Caco-2 (cell line): ENCODE data around the gene ZBED5. TPM values are rescaled to one million over a fixed set of nuclear protein-coding genes. Genes with fewer than 3 reads are reported as not detected.

Experiments
- BruUV-seq: library from RNA; stranded (reverse); fragments of 400-500 nt; replicated peaks from 2 replicates; lab custom pipeline; 2021; lab: Mats Ljungman, UMichigan
- CTCF ChIA-PET: fragments of 300-600 bp; sonication (Branson Sonifier 250); formaldehyde crosslinking; loops from one replicate; lab custom pipeline; 2022; ENCODE audit warnings: antibody characterized with exemption; lab: Charles Lee
- POLR2A ChIA-PET: fragments of 300-600 bp; sonication (Branson Sonifier 250); formaldehyde crosslinking; loops from one replicate; lab custom pipeline; 2022; ENCODE audit warnings: antibody characterized with exemption; lab: Charles Lee
- DNase-seq, 2 experiments: peaks; one replicate each; pipeline versions ENCODE4 v3.0.0 to v3.0.0-alpha.2; 2020 to 2022
- H3K27me3 ChIP-seq: replicated peaks from 2 replicates; pipeline ENCODE4 v1.6.0; 2011; ENCODE audit warnings: low read length; ENCODE audit not compliant: control insufficient read depth, insufficient read depth
- H3K36me3 ChIP-seq: 2 replicates; pipeline ENCODE4 v1.5.1; 2011; ENCODE audit warnings: low read length; ENCODE audit not compliant: control insufficient read depth, insufficient read depth
- H3K4me1 ChIP-seq: fragments of 250-450 bp; sonication (Bioruptor Pico); 2 replicates; pipeline ENCODE4 v1.5.1; 2020; ENCODE audit warnings: mild to moderate bottlenecking
- H3K4me3 ChIP-seq: 2 replicates; pipeline ENCODE4 v1.5.1; 2011; ENCODE audit warnings: low read depth, mild to moderate bottlenecking, control low read depth, low read length
- H3K9me3 ChIP-seq: fragments of 250-450 bp; sonication (Bioruptor Pico); 2 replicates; pipeline ENCODE4 v1.5.1; 2020; ENCODE audit warnings: mild to moderate bottlenecking, moderate library complexity
- H3K27ac Mint-ChIP-seq: one replicate; pipeline ENCODE4 v1.8.0; 2022; ENCODE audit warnings: mixed read lengths; ENCODE audit not compliant: unreplicated experiment
- H3K27me3 Mint-ChIP-seq: one replicate; pipeline ENCODE4 v1.8.0; 2022; ENCODE audit warnings: mixed read lengths; ENCODE audit not compliant: insufficient read depth, unreplicated experiment
- H3K36me3 Mint-ChIP-seq: one replicate; pipeline ENCODE4 v1.8.0; 2022; ENCODE audit warnings: mild to moderate bottlenecking, mixed read lengths; ENCODE audit not compliant: insufficient read depth, unreplicated experiment
- H3K4me1 Mint-ChIP-seq: one replicate; pipeline ENCODE4 v1.8.0; 2022; ENCODE audit warnings: low read depth, mixed read lengths; ENCODE audit not compliant: unreplicated experiment
- H3K4me3 Mint-ChIP-seq: one replicate; pipeline ENCODE4 v1.8.0; 2022; ENCODE audit warnings: mild to moderate bottlenecking, moderate library complexity, mixed read lengths; ENCODE audit not compliant: unreplicated experiment
- H3K9me3 Mint-ChIP-seq: one replicate; pipeline ENCODE4 v1.8.0; 2022; ENCODE audit warnings: mixed read lengths; ENCODE audit not compliant: unreplicated experiment
- CTCF ChIP-seq, 2 experiments: fragments of 200-600 bp in 1 of 2; IDR thresholded peaks; 1 replicate in 1 of 2; 2 replicates in 1 of 2; pipeline versions ENCODE4 v1.5.1 to v1.8.0; 2011 to 2022; ENCODE audit warnings: antibody characterized with exemption in 1 of 2, control low read depth in 1 of 2, inconsistent platforms in 1 of 2, low read depth in 1 of 2, low read length in 1 of 2, mild to moderate bottlenecking in 1 of 2, moderate library complexity in 1 of 2; ENCODE audit not compliant: insufficient read depth in 1 of 2, severe bottlenecking in 1 of 2, unreplicated experiment in 1 of 2
- intact Hi-C: fragments of 100-400 bp; cut with micrococcal nuclease; formaldehyde crosslinking; loops from one replicate; pipeline ENCODE4 v1.10.0; 2022; ENCODE audit not compliant: unreplicated experiment
- total RNA-seq: library from RNA; stranded (reverse); gene quantifications from 2 replicates; pipeline ENCODE4 v1.2.3, GENCODE V29; 2022

The ZBED5 gene
- total RNA-seq, 1 experiment from 2014 or later, result 53.2 TPM

- peak overlapping the region; percentile 7 for H3K27ac Mint-ChIP-seq
- H3K4me3 Mint-ChIP-seq, result no peak overlapping the region
- Histone ChIP-seq H3K4me3 (no peak overlapping the region), H3K9me3 (no peaks in the 10 kb centered on the region), H3K4me1 (peaks cover 21% of the 10 kb centered on the region), H3K27me3 (no peaks in the 10 kb centered on the region), H3K36me3 (no peaks in the 10 kb centered on the region)
- BruUV-seq, result no TSS peak
- no peak for TF ChIP-seq CTCF (IDR thresholded peaks at IDR 0.05; ENCODE audit: insufficient read depth in 1 of 2, low read depth in 1 of 2, low read length in 1 of 2, severe bottlenecking in 1 of 2, unreplicated experiment in 1 of 2)
- no peaks in the 10 kb centered on the region for H3K27me3 Mint-ChIP-seq
- no peak for DNase-seq
- H3K4me1 Mint-ChIP-seq, result peaks cover 1% of the 10 kb centered on the region
- CTCF ChIA-PET, result interaction anchor here (2.2 kb wide), 1 partner anchor 38 kb away, joined by 9 read pairs; the partner anchor contains the start of gene EIF4G2
- no peaks in the 10 kb centered on the region for H3K9me3 Mint-ChIP-seq
- POLR2A ChIA-PET, result interaction anchor here (2.6 kb wide), 1 partner anchor 38 kb away, joined by 13 read pairs; the partner anchor contains the start of gene EIF4G2
- intact Hi-C loops, result no loop called here
- peaks cover 5% of the 10 kb centered on the region for H3K36me3 Mint-ChIP-seq
Observed at GRCh38 chr11:10846660-10847059, 11.2 kb downstream of the ZBED5 start.

DNA sequence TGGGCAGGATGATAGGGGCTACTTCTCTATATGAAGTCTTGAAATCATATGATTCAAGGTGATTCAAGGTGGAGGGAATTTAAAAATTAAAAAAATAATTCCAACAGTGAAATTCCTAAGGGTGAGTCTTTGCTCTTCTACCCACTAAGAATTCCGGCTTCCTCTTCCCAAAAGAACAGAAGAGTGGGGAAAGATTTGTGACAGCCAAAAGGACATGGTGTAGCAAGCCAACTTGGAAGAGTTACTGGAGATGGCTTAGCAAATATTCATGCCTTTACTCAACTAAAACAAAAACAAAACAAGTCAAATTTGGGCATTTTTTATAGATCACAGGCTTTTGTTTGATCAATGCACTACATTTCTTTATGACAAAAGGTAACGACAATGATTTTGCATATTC, 12.3 kb downstream of the ZBED5 start:
- intact Hi-C loops, result no loop called here
- CTCF ChIA-PET, result no interaction called here

GRCh38 chr11:10844796-10845195, 13.1 kb downstream of the ZBED5 start:
- TF ChIP-seq CTCF (IDR thresholded peaks at IDR 0.05; ENCODE audit: insufficient read depth in 1 of 2, low read depth in 1 of 2, low read length in 1 of 2, severe bottlenecking in 1 of 2, unreplicated experiment in 1 of 2), result no peak
- Mint-ChIP-seq H3K9me3 (no peaks in the 10 kb centered on the region), H3K36me3 (peaks cover 4% of the 10 kb centered on the region), H3K27ac (no peak overlapping the region), H3K27me3 (no peaks in the 10 kb centered on the region), H3K4me1 (peaks cover 11% of the 10 kb centered on the region), H3K4me3 (no peak overlapping the region)
- Histone ChIP-seq H3K27me3 (no peaks in the 10 kb centered on the region), H3K4me3 (no peak overlapping the region), H3K9me3 (no peaks in the 10 kb centered on the region), H3K4me1 (peaks cover 29% of the 10 kb centered on the region), H3K36me3 (no peaks in the 10 kb centered on the region)
- POLR2A ChIA-PET, result no interaction called here
- intact Hi-C loops, result no loop called here
- DNase-seq, result no peak
- CTCF ChIA-PET, result no interaction called here
- BruUV-seq, result no TSS peak

More for the DNA sequence above, 12.3 kb downstream of the ZBED5 start:
- DNase-seq, result no peak
- TF ChIP-seq CTCF (IDR thresholded peaks at IDR 0.05; ENCODE audit: insufficient read depth in 1 of 2, low read depth in 1 of 2, low read length in 1 of 2, severe bottlenecking in 1 of 2, unreplicated experiment in 1 of 2), result no peak
- POLR2A ChIA-PET, result interaction anchor here (2.6 kb wide), 1 partner anchor 36 kb away, joined by 13 read pairs; the partner anchor contains the start of gene EIF4G2
- H3K4me1 Mint-ChIP-seq, result peaks cover 11% of the 10 kb centered on the region
- Histone ChIP-seq H3K27me3 (no peaks in the 10 kb centered on the region), H3K4me1 (peaks cover 29% of the 10 kb centered on the region), H3K36me3 (no peaks in the 10 kb centered on the region), H3K4me3 (no peak overlapping the region), H3K9me3 (no peaks in the 10 kb centered on the region)
- H3K36me3 Mint-ChIP-seq, result peaks cover 4% of the 10 kb centered on the region
- no peaks in the 10 kb centered on the region for H3K9me3 Mint-ChIP-seq
- no peaks in the 10 kb centered on the region for H3K27me3 Mint-ChIP-seq
- BruUV-seq, result no TSS peak
- no peak overlapping the region for H3K4me3 Mint-ChIP-seq
- no peak overlapping the region for H3K27ac Mint-ChIP-seq
